Ovary (tissue), 9 donors: ENCODE measurements around the gene TAF4. TPM values are rescaled to one million over a fixed set of nuclear protein-coding genes. Genes with fewer than 3 reads are reported as not detected.

Experiments
- DNase-seq, 5 donors: peaks; one replicate each; pipeline ENCODE4 v3.0.0-alpha.2; 2019 to 2020
- H3K27ac ChIP-seq, 2 donors: fragments of 200-600 bp; one replicate each; pipeline versions ENCODE4 v1.5.1 to v1.8.0; 2019 to 2022
- H3K27me3 ChIP-seq: fragments of 200-600 bp; one replicate; pipeline ENCODE4 v1.8.0; 2022
- H3K36me3 ChIP-seq: fragments of 200-600 bp; sonication (generic); one replicate; pipeline ENCODE4 v1.5.1; 2019
- H3K4me1 ChIP-seq: one replicate; pipeline ENCODE4 v1.8.1; 2013; ENCODE audit warnings: mild to moderate bottlenecking, moderate library complexity; ENCODE audit not compliant: insufficient read depth
- H3K4me3 ChIP-seq: fragments of 200-600 bp; sonication (generic); one replicate; pipeline ENCODE4 v1.5.1; 2017
- H3K9me3 ChIP-seq, 2 donors: fragments of 200-600 bp in 1 of 2; sonication (generic) in 1 of 2; one replicate each; pipeline versions ENCODE4 v1.5.1 to v1.8.1; 2013 to 2019; ENCODE audit warnings: mild to moderate bottlenecking in 1 of 2, moderate library complexity in 1 of 2
- EP300 ChIP-seq: sonication (generic); formaldehyde crosslinking; IDR thresholded peaks from one replicate; pipeline ENCODE4 v1.6.1; 2017; ENCODE audit warnings: antibody characterized with exemption
- POLR2A ChIP-seq: fragments of 450-650 bp; IDR thresholded peaks from one replicate; pipeline ENCODE4 v1.6.1; 2017; ENCODE audit warnings: antibody characterized with exemption, mild to moderate bottlenecking, moderate library complexity
- WGBS, 3 donors: extraction: QIAGEN DNeasy Blood & Tissue Kit in 1 of 3; methylation state at CpG; one replicate each; pipeline versions ENCODE4 v1.1.5 to v1.1.7; 2013 to 2017; 5-methylcytosine and 5-hydroxymethylcytosine counted together
- intact Hi-C, 4 donors: fragments of 100-400 bp; cut with DNase I; formaldehyde crosslinking; loops; one replicate each; pipeline versions ENCODE4 v1.11.0 to v1.15.1; 2022 to 2023
- polyA plus RNA-seq, 2 donors: library from polyadenylated mRNA; stranded (reverse); fragments of 200-250 nt in 1 of 2; fragments of 350-450 nt in 1 of 2; fragmentation: Illumina TruSeq in 1 of 2; extraction: RNeasy Lipid Tissue Mini Kit (QIAGEN cat#74804) in 1 of 2; gene quantifications; one replicate each; pipeline ENCODE4 v1.2.3, GENCODE V29; 2013 to 2014
- total RNA-seq, 7 donors: library from RNA; depleted of rRNA in 2 of 7; stranded (reverse); fragments of >200 nt in 2 of 7; fragmentation: NEBNext Ultra II Directional in 3 of 7; extraction: Animal tissue kit (Norgen Biotek cat#: 25700) in 3 of 7; gene quantifications; one replicate each; pipeline versions ENCODE4 v1.1.0 to v1.2.4, GENCODE V29; 2016 to 2023
- TF ChIP-seq, protein P1 (sequence below), 3 donors: fragments of 450-650 bp in 2 of 3; fragments of 200-600 bp in 1 of 3; IDR thresholded peaks; one replicate each; pipeline versions ENCODE4 v1.5.1 to v1.8.0; 2016 to 2022; ENCODE audit warnings: antibody characterized with exemption in 3 of 3, mild to moderate bottlenecking in 1 of 3
- donor health status: DM: no; HTN: no; CAD: no; lungs with moderate emphysema.
- donor health status: DM: no; HTN: no; CAD: no.
- donor health status: Bipolar disorder and iron deficiency.
- donor health status: DM: yes; HTN: yes; CAD: no.
- donor health status: DM: no; HTN: no; CAD: no.
- donor health status: DM: yes; HTN: yes; CAD: no.

Gene TAF4
- total and polyA plus RNA-seq, 9 donors: 9.3 to 34.7 (median 19.8) TPM

DNA sequence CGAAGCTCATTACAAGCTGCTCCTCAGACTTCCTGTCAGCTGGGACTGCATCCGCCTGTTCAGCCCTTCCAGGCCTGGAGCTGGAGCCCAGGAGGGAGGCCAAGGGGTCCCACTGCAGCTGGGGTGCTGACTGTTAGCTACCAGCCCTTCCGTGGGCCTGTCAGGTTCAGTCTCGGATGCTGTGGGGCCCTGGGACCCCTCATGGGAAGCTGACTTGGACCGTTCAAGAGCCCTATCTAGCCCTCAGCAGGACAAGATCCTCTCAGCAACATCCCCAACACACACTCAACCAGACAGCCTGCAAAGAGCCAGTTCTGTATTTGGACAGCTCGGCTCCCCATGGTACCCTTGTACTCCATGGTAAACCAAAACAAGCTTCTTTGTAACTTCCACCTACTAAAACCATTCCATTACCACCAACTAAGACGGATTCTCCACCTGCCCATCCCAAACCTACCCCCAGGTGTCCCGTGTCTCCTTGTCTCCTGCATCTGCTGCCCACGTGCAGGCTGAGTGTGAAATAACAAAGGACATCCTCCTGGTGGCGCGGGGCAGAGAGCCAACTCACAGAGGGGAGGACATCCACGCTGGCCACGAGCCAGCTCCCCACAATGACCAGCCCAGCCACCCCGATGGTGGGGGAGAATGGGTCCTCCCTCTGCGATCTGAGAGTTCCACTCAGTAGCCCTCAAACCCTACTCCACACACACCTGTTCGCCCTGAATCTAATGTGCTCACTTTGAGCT, 111.2 kb downstream of the TAF4 start:
- Histone ChIP-seq H3K36me3 (no peaks in the 10 kb centered on the region), H3K27me3 (no peaks in the 10 kb centered on the region), H3K4me1 (peaks cover 30% of the 10 kb centered on the region), H3K4me3 (no peak overlapping the region), H3K27ac (no peak overlapping the region), H3K9me3 (no peaks in the 10 kb centered on the region)
- peak in 2 of 5 donors; percentile 51 to 55 for DNase-seq
- intact Hi-C loops: no loop called here
- TF ChIP-seq, protein P1, sequence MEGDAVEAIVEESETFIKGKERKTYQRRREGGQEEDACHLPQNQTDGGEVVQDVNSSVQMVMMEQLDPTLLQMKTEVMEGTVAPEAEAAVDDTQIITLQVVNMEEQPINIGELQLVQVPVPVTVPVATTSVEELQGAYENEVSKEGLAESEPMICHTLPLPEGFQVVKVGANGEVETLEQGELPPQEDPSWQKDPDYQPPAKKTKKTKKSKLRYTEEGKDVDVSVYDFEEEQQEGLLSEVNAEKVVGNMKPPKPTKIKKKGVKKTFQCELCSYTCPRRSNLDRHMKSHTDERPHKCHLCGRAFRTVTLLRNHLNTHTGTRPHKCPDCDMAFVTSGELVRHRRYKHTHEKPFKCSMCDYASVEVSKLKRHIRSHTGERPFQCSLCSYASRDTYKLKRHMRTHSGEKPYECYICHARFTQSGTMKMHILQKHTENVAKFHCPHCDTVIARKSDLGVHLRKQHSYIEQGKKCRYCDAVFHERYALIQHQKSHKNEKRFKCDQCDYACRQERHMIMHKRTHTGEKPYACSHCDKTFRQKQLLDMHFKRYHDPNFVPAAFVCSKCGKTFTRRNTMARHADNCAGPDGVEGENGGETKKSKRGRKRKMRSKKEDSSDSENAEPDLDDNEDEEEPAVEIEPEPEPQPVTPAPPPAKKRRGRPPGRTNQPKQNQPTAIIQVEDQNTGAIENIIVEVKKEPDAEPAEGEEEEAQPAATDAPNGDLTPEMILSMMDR (IDR thresholded peaks at IDR 0.05): no peak
- TF ChIP-seq POLR2A (no peak), EP300 (no peak)
- WGBS, 3 donors: 35 to 47% (median 42%) methylated on average over 16 of the region's 16 CpGs

DNA sequence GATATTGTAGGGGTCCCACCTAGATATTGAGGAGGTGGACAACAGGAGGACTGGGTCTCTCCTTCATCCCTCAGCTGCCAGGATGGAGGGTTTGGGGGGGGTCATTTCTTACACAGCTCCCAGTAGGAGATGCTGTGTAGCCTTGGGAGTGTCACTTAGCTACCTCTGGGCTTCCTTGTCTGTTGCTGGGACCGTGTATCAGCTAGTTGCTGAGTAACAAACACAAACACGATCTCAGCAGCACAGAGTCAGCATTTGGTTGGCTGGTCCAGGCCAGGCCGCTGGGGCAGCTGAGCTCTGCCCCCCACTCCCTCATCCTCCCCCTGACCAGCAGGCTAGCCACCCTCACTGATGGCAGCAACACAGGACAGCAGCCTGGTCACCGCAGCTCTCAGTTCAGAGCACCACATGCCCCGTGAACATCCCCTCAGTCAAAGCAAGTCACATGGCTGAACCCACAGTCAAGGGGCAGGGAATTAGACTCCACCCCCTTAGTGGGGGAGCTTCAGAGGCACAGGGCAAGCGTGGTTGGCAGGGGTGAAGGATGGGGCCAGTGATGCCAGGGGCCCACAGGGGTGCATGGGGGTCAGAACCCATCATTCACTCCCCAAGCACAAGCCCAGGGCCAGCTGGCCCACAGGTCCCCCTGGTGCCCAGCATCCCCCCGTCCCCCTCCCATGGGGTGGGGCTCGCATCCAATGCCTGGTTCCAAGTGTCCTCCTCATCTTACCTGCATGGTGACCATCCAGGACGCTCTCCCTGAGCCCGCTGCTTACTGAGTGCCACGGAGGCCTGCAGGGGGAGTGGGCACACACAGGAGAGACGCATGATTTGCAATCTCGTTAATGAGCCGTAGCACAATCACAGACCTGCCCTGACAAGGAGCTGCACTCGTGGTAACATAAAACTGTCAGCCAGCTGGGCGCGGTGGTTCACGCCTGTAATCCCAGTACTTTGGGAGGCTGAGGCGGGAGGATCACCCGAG, 112.4 kb downstream of the TAF4 start:
- H3K4me1 ChIP-seq: peaks cover 26% of the 10 kb centered on the region
- no peaks in the 10 kb centered on the region for H3K27me3 ChIP-seq
- no peaks in the 10 kb centered on the region for H3K36me3 ChIP-seq
- intact Hi-C loops: no loop called here
- H3K9me3 ChIP-seq: no peaks in the 10 kb centered on the region
- whole genome bisulfite sequencing, 3 donors: 76 to 82% (median 82%) methylated on average over 20 of the region's 20 CpGs
- no peak overlapping the region for H3K4me3 ChIP-seq
- DNase-seq: peak in 3 of 5 donors; percentile 19 to 30 (median 26)
- no peak overlapping the region for H3K27ac ChIP-seq
- TF ChIP-seq EP300 (no peak), POLR2A (no peak)
- TF ChIP-seq, protein P1 (IDR thresholded peaks at IDR 0.05): no peak

DNA sequence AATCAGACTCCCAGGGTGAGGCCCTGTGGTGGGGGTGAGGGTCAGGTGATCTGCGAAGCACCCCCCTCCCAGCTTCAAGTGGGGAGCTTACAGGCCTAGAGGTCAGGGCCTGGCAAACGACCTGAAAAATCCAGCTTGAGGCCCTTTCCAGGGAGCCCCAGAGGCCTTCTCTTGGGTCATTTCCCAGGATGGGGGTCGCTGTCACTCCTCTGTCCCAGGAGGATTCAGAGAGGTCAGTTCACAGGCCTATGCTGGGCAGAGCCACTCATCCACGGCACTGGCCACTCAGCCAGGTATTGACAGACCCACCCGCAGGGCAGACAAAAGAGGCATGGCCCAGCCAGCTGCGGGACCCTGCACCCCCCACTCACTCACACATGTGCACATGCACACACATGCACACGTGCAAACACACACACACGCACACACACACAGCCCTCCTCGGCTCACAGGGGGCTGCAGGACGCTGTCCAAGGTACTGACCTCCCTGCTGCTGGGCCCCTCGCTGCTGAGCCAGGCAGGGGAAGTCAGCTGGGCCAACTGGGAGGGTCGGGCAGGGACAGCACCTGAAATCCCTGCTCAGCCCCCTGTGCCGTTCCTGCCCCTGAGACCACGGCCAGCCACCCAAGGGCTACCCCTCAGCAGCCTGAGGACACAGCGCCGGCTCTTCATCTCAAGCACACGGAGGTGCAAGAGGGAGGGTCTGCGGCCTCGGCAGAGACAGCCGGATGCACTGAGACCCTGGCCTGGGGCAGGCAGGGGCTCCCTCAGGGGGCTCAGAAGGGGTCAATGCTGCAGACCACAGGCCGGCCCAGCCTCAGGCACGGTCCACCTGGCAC, 113.8 kb downstream of the TAF4 start:
- TF ChIP-seq, protein P1 (IDR thresholded peaks at IDR 0.05): no peak
- no peak for TF ChIP-seq EP300
- TF ChIP-seq POLR2A: no peak
- intact Hi-C loops: no loop called here
- no peaks in the 10 kb centered on the region for H3K9me3 ChIP-seq
- WGBS, 3 donors: 21 to 32% (median 28%) methylated on average over 20 to 22 of the region's 22 CpGs
- no peaks in the 10 kb centered on the region for H3K36me3 ChIP-seq
- H3K4me3 ChIP-seq: no peak overlapping the region
- no peak overlapping the region for H3K27ac ChIP-seq
- H3K27me3 ChIP-seq: no peaks in the 10 kb centered on the region
- peaks cover 22% of the 10 kb centered on the region for H3K4me1 ChIP-seq
- DNase-seq: peak; percentile 55 to 80 (median 75)

DNA sequence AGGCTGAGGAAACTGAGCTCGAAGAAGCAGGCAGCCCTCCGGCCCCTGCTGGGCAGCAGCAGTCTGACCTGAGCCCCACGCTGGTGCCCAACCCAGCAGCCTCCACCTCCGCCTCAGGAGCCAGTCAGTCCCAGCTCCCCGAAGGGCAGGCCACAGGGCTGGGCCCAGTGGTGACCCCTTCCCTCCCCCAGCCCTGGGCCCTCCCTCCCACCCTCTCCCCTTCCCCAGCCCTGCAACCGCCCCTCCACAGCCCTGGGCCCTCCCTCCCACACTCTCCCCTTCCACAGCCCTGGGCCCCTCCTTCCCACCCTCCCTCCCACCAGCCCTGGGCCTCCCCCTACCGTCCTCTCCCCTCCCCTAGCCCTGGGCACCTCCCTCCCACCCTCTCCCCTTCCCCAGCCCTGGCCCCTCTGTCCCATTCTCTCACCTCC, 115.0 kb downstream of the TAF4 start:
- H3K27ac ChIP-seq: no peak overlapping the region
- peak in 1 of 5 donors; percentile 12 for DNase-seq
- 70 to 75% (median 71%) methylated on average over 6 to 7 of the region's 7 CpGs for WGBS, 3 donors
- H3K9me3 ChIP-seq: no peaks in the 10 kb centered on the region
- no peak overlapping the region for H3K4me3 ChIP-seq
- TF ChIP-seq POLR2A (no peak), EP300 (no peak)
- TF ChIP-seq, protein P1 (IDR thresholded peaks at IDR 0.05): no peak
- peaks cover 22% of the 10 kb centered on the region for H3K4me1 ChIP-seq
- intact Hi-C loops: no loop called here
- no peaks in the 10 kb centered on the region for H3K27me3 ChIP-seq
- H3K36me3 ChIP-seq: no peaks in the 10 kb centered on the region
